GM23338 (cell line): ENCODE results near the gene GNAO1. TPM values are rescaled to one million over a fixed set of nuclear protein-coding genes. Genes with fewer than 3 reads are reported as not detected.

Source experiments
- ATAC-seq: fragments of 200-7000 bp; cut with Tn5 transposase; 3 replicates; pipeline ENCODE4 v1.9.1; 2020
- DNase-seq: peaks from one replicate; pipeline ENCODE4 v3.0.0-alpha.2; 2015; ENCODE audit warnings: low spot score
- H2AFZ ChIP-seq: fragments of 200-600 bp; sonication (generic); 2 replicates; pipeline ENCODE4 v1.8.0; 2016; ENCODE audit warnings: antibody characterized with exemption, mild to moderate bottlenecking, moderate library complexity
- H3F3A ChIP-seq: fragments of 200-600 bp; sonication (generic); replicated peaks from 2 replicates; pipeline ENCODE4 v1.8.0; 2017; ENCODE audit warnings: antibody characterized with exemption, mixed run types, low read depth
- H3K27ac ChIP-seq: fragments of 200-600 bp; sonication (generic); 2 replicates; pipeline ENCODE4 v1.6.1; 2016; ENCODE audit warnings: low read depth
- H3K27me3 ChIP-seq: fragments of 200-600 bp; sonication (generic); 2 replicates; pipeline ENCODE4 v1.8.0; 2016; ENCODE audit warnings: mild to moderate bottlenecking, mixed run types, moderate library complexity; ENCODE audit not compliant: insufficient read depth
- H3K36me3 ChIP-seq: fragments of 200-600 bp; sonication (generic); 2 replicates; pipeline ENCODE4 v1.8.0; 2016; ENCODE audit warnings: mild to moderate bottlenecking; ENCODE audit not compliant: insufficient read depth
- H3K4me1 ChIP-seq: fragments of 200-600 bp; sonication (generic); 2 replicates; pipeline ENCODE4 v1.8.0; 2016; ENCODE audit warnings: mild to moderate bottlenecking, moderate library complexity; ENCODE audit not compliant: insufficient read depth
- H3K4me2 ChIP-seq: fragments of 200-600 bp; sonication (generic); 2 replicates; pipeline ENCODE4 v1.7.1; 2017; ENCODE audit warnings: mixed run types
- H3K4me3 ChIP-seq: fragments of 200-600 bp; sonication (generic); 2 replicates; pipeline ENCODE4 v1.6.1; 2016; ENCODE audit warnings: mixed run types
- H3K79me2 ChIP-seq: fragments of 200-600 bp; sonication (generic); replicated peaks from 2 replicates; pipeline ENCODE4 v1.8.0; 2017; ENCODE audit warnings: mild to moderate bottlenecking; ENCODE audit not compliant: insufficient read depth
- H3K9me2 ChIP-seq: fragments of 200-600 bp; sonication (generic); 2 replicates; pipeline ENCODE4 v1.8.0; 2017; ENCODE audit not compliant: insufficient read depth
- H4K20me1 ChIP-seq: fragments of 200-600 bp; sonication (generic); replicated peaks from 2 replicates; pipeline ENCODE4 v1.8.0; 2017; ENCODE audit warnings: mild to moderate bottlenecking; ENCODE audit not compliant: insufficient read depth
- H3K27ac Mint-ChIP-seq: 2 replicates; pipeline ENCODE4 v1.8.0; 2020; ENCODE audit warnings: inconsistent platforms, mild to moderate bottlenecking, moderate library complexity, mixed read lengths
- H3K27me3 Mint-ChIP-seq: 3 replicates; pipeline ENCODE4 v1.8.0; 2022; ENCODE audit warnings: low read depth, mild to moderate bottlenecking, moderate library complexity, mixed read lengths, inconsistent platforms; ENCODE audit not compliant: insufficient read depth, poor library complexity
- H3K36me3 Mint-ChIP-seq: 3 replicates; pipeline ENCODE4 v1.8.0; 2021; ENCODE audit warnings: low read depth, mild to moderate bottlenecking, inconsistent platforms, moderate library complexity, mixed read lengths
- H3K4me1 Mint-ChIP-seq: 3 replicates; pipeline ENCODE4 v1.8.0; 2020; ENCODE audit warnings: mild to moderate bottlenecking, inconsistent platforms, mixed read lengths
- H3K4me3 Mint-ChIP-seq: 3 replicates; pipeline ENCODE4 v1.8.0; 2021; ENCODE audit warnings: moderate library complexity, mild to moderate bottlenecking, inconsistent platforms, mixed read lengths
- H3K9me3 Mint-ChIP-seq: 3 replicates; pipeline ENCODE4 v1.8.0; 2020; ENCODE audit warnings: moderate library complexity, mild to moderate bottlenecking, inconsistent platforms, mixed read lengths
- CTCF ChIP-seq, 2 experiments: fragments of 200-600 bp in 1 of 2; sonication (generic) in 1 of 2; conservative IDR thresholded peaks; 2 replicates each; pipeline versions ENCODE4 v1.5.1 to v1.6.1; 2016 to 2017; ENCODE audit warnings: antibody characterized with exemption in 2 of 2, low read depth in 2 of 2, mild to moderate bottlenecking in 2 of 2, moderate library complexity in 1 of 2
- ETS1 ChIP-seq: IDR thresholded peaks from 2 replicates; pipeline ENCODE4 v1.6.1; 2016; ENCODE audit warnings: antibody characterized with exemption
- EZH2 ChIP-seq: fragments of 200-600 bp; sonication (generic); IDR thresholded peaks from one replicate; pipeline ENCODE4 v1.8.0; 2017; ENCODE audit warnings: antibody characterized with exemption, mild to moderate bottlenecking, low read depth; ENCODE audit not compliant: unreplicated experiment
- EZH2phosphoT487 ChIP-seq: fragments of 200-600 bp; sonication (generic); IDR thresholded peaks from one replicate; pipeline ENCODE4 v1.8.1; 2018; ENCODE audit warnings: antibody characterized with exemption; ENCODE audit not compliant: unreplicated experiment
- JUNB ChIP-seq: IDR thresholded peaks from one replicate; pipeline ENCODE4 v1.6.1; 2016; ENCODE audit warnings: antibody characterized with exemption; ENCODE audit not compliant: unreplicated experiment
- NANOG ChIP-seq: IDR thresholded peaks from 2 replicates; pipeline ENCODE4 v1.6.1; 2016; ENCODE audit warnings: antibody characterized with exemption, borderline replicate concordance
- POLR2AphosphoS5 ChIP-seq: IDR thresholded peaks from 2 replicates; pipeline ENCODE4 v1.6.1; 2016; ENCODE audit warnings: antibody characterized with exemption, low read depth
- REST ChIP-seq: IDR thresholded peaks from one replicate; pipeline ENCODE4 v1.6.1; 2018; ENCODE audit warnings: antibody characterized with exemption; ENCODE audit not compliant: unreplicated experiment
- STAT1 ChIP-seq: IDR thresholded peaks from one replicate; pipeline ENCODE4 v1.6.1; 2016; ENCODE audit warnings: antibody characterized with exemption; ENCODE audit not compliant: unreplicated experiment
- ZNF114 ChIP-seq: fragments of 250-450 bp; sonication (Bioruptor Pico); IDR thresholded peaks from 2 replicates; pipeline ENCODE4 v1.5.0; 2020; ENCODE audit warnings: mild to moderate bottlenecking, moderate library complexity
- polyA plus RNA-seq: library from polyadenylated mRNA; unstranded; fragments of >200 nt; fragmentation: Nextera tagmentation; extraction: Ambion mirVana; gene quantifications from 2 replicates; pipeline ENCODE4 v1.2.1, GENCODE V29; 2016
- total RNA-seq: library from RNA; depleted of rRNA; stranded (reverse); fragments of >200 nt; shearing (Covaris generic); gene quantifications from 2 replicates; pipeline ENCODE4 v1.2.3, GENCODE V29; 2014
- TF ChIP-seq, protein P1 (sequence below): fragments of 250-450 bp; sonication (Bioruptor Pico); IDR thresholded peaks from 2 replicates; pipeline ENCODE4 v1.5.0; 2020; ENCODE audit warnings: mild to moderate bottlenecking, moderate library complexity

GNAO1 gene
- total and polyA plus RNA-seq, 2 experiments from 2014 or later = 6.5 to 24.8 TPM

- ATAC-seq (no peak), DNase-seq (no peak)
- Mint-ChIP-seq H3K36me3 (no peaks in the 10 kb centered on the region; the same call in 1 of the 3 replicates), H3K4me1 (peaks cover 3% of the 10 kb centered on the region), H3K27me3 (peaks cover 12% of the 10 kb centered on the region), H3K27ac (peak overlapping the region; percentile 11; the same call in 1 of the 2 replicates), H3K9me3 (no peaks in the 10 kb centered on the region), H3K4me3 (no peak overlapping the region)
- H3F3A ChIP-seq = no peaks in the 10 kb centered on the region; the same call in 1 of the 2 replicates
- no peaks in the 10 kb centered on the region for H3K36me3 ChIP-seq
- H3K27ac ChIP-seq = no peak overlapping the region
- no peaks in the 10 kb centered on the region for H3K27me3 ChIP-seq
- TF ChIP-seq, protein P1, sequence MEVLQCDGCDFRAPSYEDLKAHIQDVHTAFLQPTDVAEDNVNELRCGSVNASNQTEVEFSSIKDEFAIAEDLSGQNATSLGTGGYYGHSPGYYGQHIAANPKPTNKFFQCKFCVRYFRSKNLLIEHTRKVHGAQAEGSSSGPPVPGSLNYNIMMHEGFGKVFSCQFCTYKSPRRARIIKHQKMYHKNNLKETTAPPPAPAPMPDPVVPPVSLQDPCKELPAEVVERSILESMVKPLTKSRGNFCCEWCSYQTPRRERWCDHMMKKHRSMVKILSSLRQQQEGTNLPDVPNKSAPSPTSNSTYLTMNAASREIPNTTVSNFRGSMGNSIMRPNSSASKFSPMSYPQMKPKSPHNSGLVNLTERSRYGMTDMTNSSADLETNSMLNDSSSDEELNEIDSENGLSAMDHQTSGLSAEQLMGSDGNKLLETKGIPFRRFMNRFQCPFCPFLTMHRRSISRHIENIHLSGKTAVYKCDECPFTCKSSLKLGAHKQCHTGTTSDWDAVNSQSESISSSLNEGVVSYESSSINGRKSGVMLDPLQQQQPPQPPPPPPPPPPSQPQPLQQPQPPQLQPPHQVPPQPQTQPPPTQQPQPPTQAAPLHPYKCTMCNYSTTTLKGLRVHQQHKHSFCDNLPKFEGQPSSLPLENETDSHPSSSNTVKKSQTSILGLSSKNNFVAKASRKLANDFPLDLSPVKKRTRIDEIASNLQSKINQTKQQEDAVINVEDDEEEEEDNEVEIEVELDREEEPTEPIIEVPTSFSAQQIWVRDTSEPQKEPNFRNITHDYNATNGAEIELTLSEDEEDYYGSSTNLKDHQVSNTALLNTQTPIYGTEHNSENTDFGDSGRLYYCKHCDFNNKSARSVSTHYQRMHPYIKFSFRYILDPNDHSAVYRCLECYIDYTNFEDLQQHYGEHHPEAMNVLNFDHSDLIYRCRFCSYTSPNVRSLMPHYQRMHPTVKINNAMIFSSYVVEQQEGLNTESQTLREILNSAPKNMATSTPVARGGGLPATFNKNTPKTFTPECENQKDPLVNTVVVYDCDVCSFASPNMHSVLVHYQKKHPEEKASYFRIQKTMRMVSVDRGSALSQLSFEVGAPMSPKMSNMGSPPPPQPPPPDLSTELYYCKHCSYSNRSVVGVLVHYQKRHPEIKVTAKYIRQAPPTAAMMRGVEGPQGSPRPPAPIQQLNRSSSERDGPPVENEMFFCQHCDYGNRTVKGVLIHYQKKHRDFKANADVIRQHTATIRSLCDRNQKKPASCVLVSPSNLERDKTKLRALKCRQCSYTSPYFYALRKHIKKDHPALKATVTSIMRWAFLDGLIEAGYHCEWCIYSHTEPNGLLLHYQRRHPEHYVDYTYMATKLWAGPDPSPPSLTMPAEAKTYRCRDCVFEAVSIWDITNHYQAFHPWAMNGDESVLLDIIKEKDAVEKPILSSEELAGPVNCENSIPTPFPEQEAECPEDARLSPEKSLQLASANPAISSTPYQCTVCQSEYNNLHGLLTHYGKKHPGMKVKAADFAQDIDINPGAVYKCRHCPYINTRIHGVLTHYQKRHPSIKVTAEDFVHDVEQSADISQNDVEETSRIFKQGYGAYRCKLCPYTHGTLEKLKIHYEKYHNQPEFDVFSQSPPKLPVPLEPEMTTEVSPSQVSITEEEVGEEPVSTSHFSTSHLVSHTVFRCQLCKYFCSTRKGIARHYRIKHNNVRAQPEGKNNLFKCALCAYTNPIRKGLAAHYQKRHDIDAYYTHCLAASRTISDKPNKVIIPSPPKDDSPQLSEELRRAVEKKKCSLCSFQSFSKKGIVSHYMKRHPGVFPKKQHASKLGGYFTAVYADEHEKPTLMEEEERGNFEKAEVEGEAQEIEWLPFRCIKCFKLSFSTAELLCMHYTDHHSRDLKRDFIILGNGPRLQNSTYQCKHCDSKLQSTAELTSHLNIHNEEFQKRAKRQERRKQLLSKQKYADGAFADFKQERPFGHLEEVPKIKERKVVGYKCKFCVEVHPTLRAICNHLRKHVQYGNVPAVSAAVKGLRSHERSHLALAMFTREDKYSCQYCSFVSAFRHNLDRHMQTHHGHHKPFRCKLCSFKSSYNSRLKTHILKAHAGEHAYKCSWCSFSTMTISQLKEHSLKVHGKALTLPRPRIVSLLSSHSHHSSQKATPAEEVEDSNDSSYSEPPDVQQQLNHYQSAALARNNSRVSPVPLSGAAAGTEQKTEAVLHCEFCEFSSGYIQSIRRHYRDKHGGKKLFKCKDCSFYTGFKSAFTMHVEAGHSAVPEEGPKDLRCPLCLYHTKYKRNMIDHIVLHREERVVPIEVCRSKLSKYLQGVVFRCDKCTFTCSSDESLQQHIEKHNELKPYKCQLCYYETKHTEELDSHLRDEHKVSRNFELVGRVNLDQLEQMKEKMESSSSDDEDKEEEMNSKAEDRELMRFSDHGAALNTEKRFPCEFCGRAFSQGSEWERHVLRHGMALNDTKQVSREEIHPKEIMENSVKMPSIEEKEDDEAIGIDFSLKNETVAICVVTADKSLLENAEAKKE = no peak
- TF ChIP-seq EZH2 (no peak), EZH2phosphoT487 (no peak), ZNF114 (CRISPR knock-in tag) (no peak), CTCF (conservative IDR thresholded peaks at IDR 0.05; ENCODE audit: low read depth in 2 of 2) (no peak), ETS1 (no peak), STAT1 (no peak), POLR2AphosphoS5 (no peak), REST (no peak), NANOG (no peak), JUNB (no peak)
- H3K79me2 ChIP-seq = no peaks in the 10 kb centered on the region
- no peaks in the 10 kb centered on the region for H4K20me1 ChIP-seq
- H3K9me2 ChIP-seq = no peaks in the 10 kb centered on the region
- H3K4me3 ChIP-seq = no peak overlapping the region
- peaks cover 5% of the 10 kb centered on the region; the same call in 1 of the 2 replicates for H3K4me1 ChIP-seq
- H3K4me2 ChIP-seq = no peak overlapping the region
- no peak overlapping the region for H2AFZ ChIP-seq
Observed at GRCh38 chr16:56350491-56351405, 159.5 kb downstream of the GNAO1 start.
